ENCODE measurements around the gene APLF. TPM values are rescaled to one million over a fixed set of nuclear protein-coding genes. Genes with fewer than 3 reads are reported as not detected.

Gene APLF
- total and polyA plus RNA-seq, 10 of the 15 experiments (the other 5 are each of a cell fraction or from before 2014, with no cell fraction given) = 0.66 to 2.8 (median 1.8) TPM

DNA sequence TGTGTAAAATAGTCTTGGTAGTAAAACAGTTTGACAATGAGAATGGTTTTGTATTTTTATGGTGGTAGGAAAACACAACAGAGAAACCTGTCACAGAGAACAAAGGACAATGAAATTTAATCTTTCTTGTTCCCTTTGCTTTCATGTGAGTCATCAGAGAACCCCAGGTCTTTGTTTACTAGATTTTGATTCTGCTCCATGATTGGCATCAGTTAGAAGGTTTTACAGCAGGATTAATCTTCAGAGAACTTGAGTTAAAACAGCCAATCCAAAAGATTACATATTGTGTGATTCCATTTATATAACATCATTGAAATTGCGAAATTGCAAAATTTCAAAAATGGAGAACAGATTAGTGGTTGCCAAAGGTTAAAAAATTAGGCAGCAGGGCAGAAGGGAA is 2.5 kb downstream of the APLF start (continued):
- TF ChIP-seq, protein P1, sequence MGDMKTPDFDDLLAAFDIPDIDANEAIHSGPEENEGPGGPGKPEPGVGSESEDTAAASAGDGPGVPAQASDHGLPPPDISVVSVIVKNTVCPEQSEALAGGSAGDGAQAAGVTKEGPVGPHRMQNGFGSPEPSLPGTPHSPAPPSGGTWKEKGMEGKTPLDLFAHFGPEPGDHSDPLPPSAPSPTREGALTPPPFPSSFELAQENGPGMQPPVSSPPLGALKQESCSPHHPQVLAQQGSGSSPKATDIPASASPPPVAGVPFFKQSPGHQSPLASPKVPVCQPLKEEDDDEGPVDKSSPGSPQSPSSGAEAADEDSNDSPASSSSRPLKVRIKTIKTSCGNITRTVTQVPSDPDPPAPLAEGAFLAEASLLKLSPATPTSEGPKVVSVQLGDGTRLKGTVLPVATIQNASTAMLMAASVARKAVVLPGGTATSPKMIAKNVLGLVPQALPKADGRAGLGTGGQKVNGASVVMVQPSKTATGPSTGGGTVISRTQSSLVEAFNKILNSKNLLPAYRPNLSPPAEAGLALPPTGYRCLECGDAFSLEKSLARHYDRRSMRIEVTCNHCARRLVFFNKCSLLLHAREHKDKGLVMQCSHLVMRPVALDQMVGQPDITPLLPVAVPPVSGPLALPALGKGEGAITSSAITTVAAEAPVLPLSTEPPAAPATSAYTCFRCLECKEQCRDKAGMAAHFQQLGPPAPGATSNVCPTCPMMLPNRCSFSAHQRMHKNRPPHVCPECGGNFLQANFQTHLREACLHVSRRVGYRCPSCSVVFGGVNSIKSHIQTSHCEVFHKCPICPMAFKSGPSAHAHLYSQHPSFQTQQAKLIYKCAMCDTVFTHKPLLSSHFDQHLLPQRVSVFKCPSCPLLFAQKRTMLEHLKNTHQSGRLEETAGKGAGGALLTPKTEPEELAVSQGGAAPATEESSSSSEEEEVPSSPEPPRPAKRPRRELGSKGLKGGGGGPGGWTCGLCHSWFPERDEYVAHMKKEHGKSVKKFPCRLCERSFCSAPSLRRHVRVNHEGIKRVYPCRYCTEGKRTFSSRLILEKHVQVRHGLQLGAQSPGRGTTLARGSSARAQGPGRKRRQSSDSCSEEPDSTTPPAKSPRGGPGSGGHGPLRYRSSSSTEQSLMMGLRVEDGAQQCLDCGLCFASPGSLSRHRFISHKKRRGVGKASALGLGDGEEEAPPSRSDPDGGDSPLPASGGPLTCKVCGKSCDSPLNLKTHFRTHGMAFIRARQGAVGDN (IDR thresholded peaks at IDR 0.05) = no peak
- no peak for TF ChIP-seq NFYA (IDR thresholded peaks at IDR 0.05; ENCODE audit: borderline replicate concordance, low read depth, low read length)
- TF ChIP-seq FOS (IDR thresholded peaks at IDR 0.05; ENCODE audit: borderline replicate concordance, extremely low read depth, insufficient read length) = no peak
- no peak for TF ChIP-seq ZSCAN29 (IDR thresholded peaks at IDR 0.05)
- TF ChIP-seq CHD1 (IDR thresholded peaks at IDR 0.05; ENCODE audit: low read depth, low read length) = no peak
- no peak for TF ChIP-seq SREBF2 (IDR thresholded peaks at IDR 0.05; ENCODE audit: low read length)
- TF ChIP-seq SUPT20H (IDR thresholded peaks at IDR 0.05; ENCODE audit: borderline replicate concordance, control insufficient read depth, low read depth, low read length) = no peak
- TF ChIP-seq, protein P2, sequence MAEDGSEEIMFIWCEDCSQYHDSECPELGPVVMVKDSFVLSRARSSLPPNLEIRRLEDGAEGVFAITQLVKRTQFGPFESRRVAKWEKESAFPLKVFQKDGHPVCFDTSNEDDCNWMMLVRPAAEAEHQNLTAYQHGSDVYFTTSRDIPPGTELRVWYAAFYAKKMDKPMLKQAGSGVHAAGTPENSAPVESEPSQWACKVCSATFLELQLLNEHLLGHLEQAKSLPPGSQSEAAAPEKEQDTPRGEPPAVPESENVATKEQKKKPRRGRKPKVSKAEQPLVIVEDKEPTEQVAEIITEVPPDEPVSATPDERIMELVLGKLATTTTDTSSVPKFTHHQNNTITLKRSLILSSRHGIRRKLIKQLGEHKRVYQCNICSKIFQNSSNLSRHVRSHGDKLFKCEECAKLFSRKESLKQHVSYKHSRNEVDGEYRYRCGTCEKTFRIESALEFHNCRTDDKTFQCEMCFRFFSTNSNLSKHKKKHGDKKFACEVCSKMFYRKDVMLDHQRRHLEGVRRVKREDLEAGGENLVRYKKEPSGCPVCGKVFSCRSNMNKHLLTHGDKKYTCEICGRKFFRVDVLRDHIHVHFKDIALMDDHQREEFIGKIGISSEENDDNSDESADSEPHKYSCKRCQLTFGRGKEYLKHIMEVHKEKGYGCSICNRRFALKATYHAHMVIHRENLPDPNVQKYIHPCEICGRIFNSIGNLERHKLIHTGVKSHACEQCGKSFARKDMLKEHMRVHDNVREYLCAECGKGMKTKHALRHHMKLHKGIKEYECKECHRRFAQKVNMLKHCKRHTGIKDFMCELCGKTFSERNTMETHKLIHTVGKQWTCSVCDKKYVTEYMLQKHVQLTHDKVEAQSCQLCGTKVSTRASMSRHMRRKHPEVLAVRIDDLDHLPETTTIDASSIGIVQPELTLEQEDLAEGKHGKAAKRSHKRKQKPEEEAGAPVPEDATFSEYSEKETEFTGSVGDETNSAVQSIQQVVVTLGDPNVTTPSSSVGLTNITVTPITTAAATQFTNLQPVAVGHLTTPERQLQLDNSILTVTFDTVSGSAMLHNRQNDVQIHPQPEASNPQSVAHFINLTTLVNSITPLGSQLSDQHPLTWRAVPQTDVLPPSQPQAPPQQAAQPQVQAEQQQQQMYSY (CRISPR knock-in tag; IDR thresholded peaks at IDR 0.05) = no peak
- TF ChIP-seq SIN3A (IDR thresholded peaks at IDR 0.05; ENCODE audit: low read depth, low read length) = no peak
- TF ChIP-seq, protein P3, sequence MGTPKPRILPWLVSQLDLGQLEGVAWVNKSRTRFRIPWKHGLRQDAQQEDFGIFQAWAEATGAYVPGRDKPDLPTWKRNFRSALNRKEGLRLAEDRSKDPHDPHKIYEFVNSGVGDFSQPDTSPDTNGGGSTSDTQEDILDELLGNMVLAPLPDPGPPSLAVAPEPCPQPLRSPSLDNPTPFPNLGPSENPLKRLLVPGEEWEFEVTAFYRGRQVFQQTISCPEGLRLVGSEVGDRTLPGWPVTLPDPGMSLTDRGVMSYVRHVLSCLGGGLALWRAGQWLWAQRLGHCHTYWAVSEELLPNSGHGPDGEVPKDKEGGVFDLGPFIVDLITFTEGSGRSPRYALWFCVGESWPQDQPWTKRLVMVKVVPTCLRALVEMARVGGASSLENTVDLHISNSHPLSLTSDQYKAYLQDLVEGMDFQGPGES (IDR thresholded peaks at IDR 0.05) = no peak
- no peak for TF ChIP-seq MEF2A (IDR thresholded peaks at IDR 0.05; ENCODE audit: insufficient read depth, low read depth, low read length)
- TF ChIP-seq, protein P4, sequence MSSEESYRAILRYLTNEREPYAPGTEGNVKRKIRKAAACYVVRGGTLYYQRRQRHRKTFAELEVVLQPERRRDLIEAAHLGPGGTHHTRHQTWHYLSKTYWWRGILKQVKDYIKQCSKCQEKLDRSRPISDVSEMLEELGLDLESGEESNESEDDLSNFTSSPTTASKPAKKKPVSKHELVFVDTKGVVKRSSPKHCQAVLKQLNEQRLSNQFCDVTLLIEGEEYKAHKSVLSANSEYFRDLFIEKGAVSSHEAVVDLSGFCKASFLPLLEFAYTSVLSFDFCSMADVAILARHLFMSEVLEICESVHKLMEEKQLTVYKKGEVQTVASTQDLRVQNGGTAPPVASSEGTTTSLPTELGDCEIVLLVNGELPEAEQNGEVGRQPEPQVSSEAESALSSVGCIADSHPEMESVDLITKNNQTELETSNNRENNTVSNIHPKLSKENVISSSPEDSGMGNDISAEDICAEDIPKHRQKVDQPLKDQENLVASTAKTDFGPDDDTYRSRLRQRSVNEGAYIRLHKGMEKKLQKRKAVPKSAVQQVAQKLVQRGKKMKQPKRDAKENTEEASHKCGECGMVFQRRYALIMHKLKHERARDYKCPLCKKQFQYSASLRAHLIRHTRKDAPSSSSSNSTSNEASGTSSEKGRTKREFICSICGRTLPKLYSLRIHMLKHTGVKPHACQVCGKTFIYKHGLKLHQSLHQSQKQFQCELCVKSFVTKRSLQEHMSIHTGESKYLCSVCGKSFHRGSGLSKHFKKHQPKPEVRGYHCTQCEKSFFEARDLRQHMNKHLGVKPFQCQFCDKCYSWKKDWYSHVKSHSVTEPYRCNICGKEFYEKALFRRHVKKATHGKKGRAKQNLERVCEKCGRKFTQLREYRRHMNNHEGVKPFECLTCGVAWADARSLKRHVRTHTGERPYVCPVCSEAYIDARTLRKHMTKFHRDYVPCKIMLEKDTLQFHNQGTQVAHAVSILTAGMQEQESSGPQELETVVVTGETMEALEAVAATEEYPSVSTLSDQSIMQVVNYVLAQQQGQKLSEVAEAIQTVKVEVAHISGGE (CRISPR knock-in tag; IDR thresholded peaks at IDR 0.05) = no peak
- no peak for TF ChIP-seq NFIC (IDR thresholded peaks at IDR 0.05; ENCODE audit: low read depth, low read length)
- TF ChIP-seq, protein P5, sequence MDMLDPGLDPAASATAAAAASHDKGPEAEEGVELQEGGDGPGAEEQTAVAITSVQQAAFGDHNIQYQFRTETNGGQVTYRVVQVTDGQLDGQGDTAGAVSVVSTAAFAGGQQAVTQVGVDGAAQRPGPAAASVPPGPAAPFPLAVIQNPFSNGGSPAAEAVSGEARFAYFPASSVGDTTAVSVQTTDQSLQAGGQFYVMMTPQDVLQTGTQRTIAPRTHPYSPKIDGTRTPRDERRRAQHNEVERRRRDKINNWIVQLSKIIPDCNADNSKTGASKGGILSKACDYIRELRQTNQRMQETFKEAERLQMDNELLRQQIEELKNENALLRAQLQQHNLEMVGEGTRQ (IDR thresholded peaks at IDR 0.05; ENCODE audit: borderline replicate concordance, low read depth, low read length) = no peak

Measured in GM12878 (cell line).